IPS-18a (cell line): ENCODE measurements around the gene CSAG3.
"Not testable (repeated sequence)": the region's sequence is repeated elsewhere in the genome, so short reads cannot be mapped to it uniquely, and the experiment has no call there.

Experiments used
- H3K27ac ChIP-seq: one replicate; pipeline ENCODE4 v1.5.1; 2013; ENCODE audit warnings: low read length
- H3K27me3 ChIP-seq: one replicate; pipeline ENCODE4 v1.6.1; 2013; ENCODE audit warnings: mild to moderate bottlenecking, low read length; ENCODE audit not compliant: control insufficient read depth, insufficient read depth
- H3K36me3 ChIP-seq: one replicate; pipeline ENCODE4 v1.6.1; 2013; ENCODE audit warnings: low read depth, low read length; ENCODE audit not compliant: control insufficient read depth
- H3K4me1 ChIP-seq: one replicate; pipeline ENCODE4 v1.6.1; 2013; ENCODE audit warnings: low read depth, low read length; ENCODE audit not compliant: control insufficient read depth
- H3K4me3 ChIP-seq: one replicate; pipeline ENCODE4 v1.5.1; 2013; ENCODE audit warnings: low read length
- H3K9ac ChIP-seq: one replicate; pipeline ENCODE4 v1.6.1; 2013; ENCODE audit warnings: mild to moderate bottlenecking, low read length, moderate library complexity
- H3K9me3 ChIP-seq: one replicate; pipeline ENCODE4 v1.6.1; 2013; ENCODE audit warnings: low read depth, low read length; ENCODE audit not compliant: control insufficient read depth

CSAG3 gene

GRCh38 chrX:152758918-152759317 lies at the start of gene CSAG3:
Gene CSAG3, plus strand, starts transcription at chrX:152759218.
- H3K27me3 ChIP-seq, H3K27ac ChIP-seq, H3K36me3 ChIP-seq, H3K9ac ChIP-seq, H3K4me3 ChIP-seq, H3K4me1 ChIP-seq, H3K9me3 ChIP-seq: not testable (repeated sequence)

GRCh38 chrX:152713195-152713594 lies 45.8 kb upstream of the CSAG3 start:
- not testable (repeated sequence) for H3K4me3 ChIP-seq

GRCh38 chrX:152713815-152714787 lies 44.9 kb upstream of the CSAG3 start, which contains the start of gene MAGEA2B:
Gene MAGEA2B, plus strand, starts transcription at chrX:152714628. Its CDS starts 2,479 bp downstream, at chrX:152717107.
- not testable (repeated sequence) for H3K9ac ChIP-seq, H3K4me3 ChIP-seq, H3K4me1 ChIP-seq, H3K9me3 ChIP-seq, H3K27ac ChIP-seq, H3K36me3 ChIP-seq, H3K27me3 ChIP-seq

More at GRCh38 chrX:152713195-152713594, 45.8 kb upstream of the CSAG3 start:
- not testable (repeated sequence) for H3K27me3 ChIP-seq, H3K27ac ChIP-seq, H3K36me3 ChIP-seq, H3K4me1 ChIP-seq, H3K9ac ChIP-seq, H3K9me3 ChIP-seq

- no peaks in the 10 kb centered on the region for H3K36me3 ChIP-seq
- H3K9me3 ChIP-seq: peaks cover 12% of the 10 kb centered on the region
- H3K27me3 ChIP-seq: no peaks in the 10 kb centered on the region
- no peaks in the 10 kb centered on the region for H3K4me1 ChIP-seq
- no peak overlapping the region for H3K9ac ChIP-seq
- H3K4me3 ChIP-seq: no peak overlapping the region
- H3K27ac ChIP-seq: no peak overlapping the region
These were observed 33.6 kb upstream of the CSAG3 start for GRCh38 chrX:152725409-152725808.

- Histone ChIP-seq H3K9me3 (peaks cover 1% of the 10 kb centered on the region), H3K9ac (no peak within 1 kb of the TSS), H3K27ac (no peak within 1 kb of the TSS), H3K36me3 (no peaks in the 10 kb centered on the region), H3K4me3 (no peak within 1 kb of the TSS), H3K4me1 (no peaks in the 10 kb centered on the region), H3K27me3 (no peaks in the 10 kb centered on the region)
These were observed 25.6 kb upstream of the CSAG3 start, which contains the start of the genes CSAG1 and MAGEA12 for GRCh38 chrX:152733261-152733975. Gene CSAG1, minus strand, starts transcription at chrX:152733721. Its CDS starts 1,261 bp downstream, at chrX:152732460. Gene MAGEA12, plus strand, starts transcription at chrX:152733757. Its CDS starts 2,405 bp downstream, at chrX:152736162.

GRCh38 chrX:152734143-152734858 lies 24.7 kb upstream of the CSAG3 start:
- not testable (repeated sequence) for H3K9ac ChIP-seq, H3K4me3 ChIP-seq, H3K4me1 ChIP-seq, H3K27ac ChIP-seq, H3K27me3 ChIP-seq, H3K9me3 ChIP-seq, H3K36me3 ChIP-seq

GRCh38 chrX:152735101-152735500 lies 23.9 kb upstream of the CSAG3 start:
- Histone ChIP-seq H3K4me1 (no peaks in the 10 kb centered on the region), H3K36me3 (no peaks in the 10 kb centered on the region), H3K27ac (no peak overlapping the region), H3K27me3 (no peaks in the 10 kb centered on the region), H3K4me3 (no peak overlapping the region), H3K9ac (no peak overlapping the region), H3K9me3 (peaks cover 5% of the 10 kb centered on the region)

GRCh38 chrX:152735860-152736511 lies 23.0 kb upstream of the CSAG3 start:
- H3K9ac ChIP-seq: no peak overlapping the region
- H3K9me3 ChIP-seq: peaks cover 5% of the 10 kb centered on the region
- H3K4me3 ChIP-seq: no peak overlapping the region
- no peaks in the 10 kb centered on the region for H3K36me3 ChIP-seq
- no peak overlapping the region for H3K27ac ChIP-seq
- no peaks in the 10 kb centered on the region for H3K27me3 ChIP-seq
- H3K4me1 ChIP-seq: no peaks in the 10 kb centered on the region

- H3K9ac ChIP-seq, H3K36me3 ChIP-seq, H3K9me3 ChIP-seq, H3K4me3 ChIP-seq, H3K27ac ChIP-seq, H3K4me1 ChIP-seq, H3K27me3 ChIP-seq: not testable (repeated sequence)
These were observed 22.5 kb upstream of the CSAG3 start for GRCh38 chrX:152736528-152736927.

GRCh38 chrX:152738560-152738959 lies 20.5 kb upstream of the CSAG3 start:
- no peaks in the 10 kb centered on the region for H3K27me3 ChIP-seq
- H3K9ac ChIP-seq: no peak overlapping the region

More at GRCh38 chrX:152738560-152738959, 20.5 kb upstream of the CSAG3 start:
- Histone ChIP-seq H3K36me3 (no peaks in the 10 kb centered on the region), H3K9me3 (peaks cover 5% of the 10 kb centered on the region), H3K4me3 (no peak overlapping the region), H3K4me1 (no peaks in the 10 kb centered on the region), H3K27ac (no peak overlapping the region)
